ENCODE results near the gene EBF4. TPM values are rescaled to one million over a fixed set of nuclear protein-coding genes. Genes with fewer than 3 reads are reported as not detected.

Gene EBF4
- total RNA-seq, 1 donor from 2014 or later, result 17.9 TPM

GRCh38 chr20:2713285-2713684, 20.7 kb downstream of the EBF4 start:
- Mint-ChIP-seq H3K4me3 (no peak overlapping the region), H3K9me3 (no peaks in the 10 kb centered on the region), H3K36me3 (no peaks in the 10 kb centered on the region), H3K27me3 (peaks cover 4% of the 10 kb centered on the region), H3K27ac (no peak overlapping the region), H3K4me1 (ENCODE audit: unreplicated experiment) (no peaks in the 10 kb centered on the region)
- no peak for TF ChIP-seq CTCF (conservative IDR thresholded peaks at IDR 0.05)
- DNase-seq (ENCODE audit: extremely low spot score, unreplicated experiment), result no peak

GRCh38 chr20:2729251-2729713, 36.7 kb downstream of the EBF4 start:
- H3K27ac Mint-ChIP-seq, result no peak overlapping the region

GRCh38 chr20:2729791-2730190, 37.2 kb downstream of the EBF4 start:
- Mint-ChIP-seq H3K4me1 (ENCODE audit: unreplicated experiment) (no peaks in the 10 kb centered on the region), H3K27ac (no peak overlapping the region), H3K36me3 (peaks cover 3% of the 10 kb centered on the region), H3K4me3 (no peak overlapping the region), H3K27me3 (peaks cover 40% of the 10 kb centered on the region), H3K9me3 (peaks cover 7% of the 10 kb centered on the region)
- DNase-seq (ENCODE audit: extremely low spot score, unreplicated experiment), result no peak
- no peak for TF ChIP-seq CTCF (conservative IDR thresholded peaks at IDR 0.05)

More at GRCh38 chr20:2729251-2729713, 36.7 kb downstream of the EBF4 start:
- Mint-ChIP-seq H3K9me3 (peaks cover 7% of the 10 kb centered on the region), H3K27me3 (peaks cover 38% of the 10 kb centered on the region), H3K36me3 (peaks cover 3% of the 10 kb centered on the region), H3K4me3 (no peak overlapping the region), H3K4me1 (ENCODE audit: unreplicated experiment) (no peaks in the 10 kb centered on the region)
- TF ChIP-seq CTCF (conservative IDR thresholded peaks at IDR 0.05), result no peak
- DNase-seq (ENCODE audit: extremely low spot score, unreplicated experiment), result no peak

GRCh38 chr20:2734899-2735298, 42.3 kb downstream of the EBF4 start:
- no peak overlapping the region for H3K4me3 Mint-ChIP-seq
- no peak for TF ChIP-seq CTCF (conservative IDR thresholded peaks at IDR 0.05)
- H3K9me3 Mint-ChIP-seq, result peaks cover 7% of the 10 kb centered on the region
- H3K27me3 Mint-ChIP-seq, result peaks cover 43% of the 10 kb centered on the region
- H3K36me3 Mint-ChIP-seq, result no peaks in the 10 kb centered on the region
- DNase-seq (ENCODE audit: extremely low spot score, unreplicated experiment), result no peak
- H3K4me1 Mint-ChIP-seq (ENCODE audit: unreplicated experiment), result no peaks in the 10 kb centered on the region
- H3K27ac Mint-ChIP-seq, result no peak overlapping the region

- DNase-seq (ENCODE audit: extremely low spot score, unreplicated experiment), result no peak
- Mint-ChIP-seq H3K36me3 (no peaks in the 10 kb centered on the region), H3K27me3 (peaks cover 48% of the 10 kb centered on the region), H3K4me1 (ENCODE audit: unreplicated experiment) (no peaks in the 10 kb centered on the region), H3K27ac (no peak overlapping the region), H3K4me3 (no peak overlapping the region), H3K9me3 (peaks cover 7% of the 10 kb centered on the region)
- TF ChIP-seq CTCF (conservative IDR thresholded peaks at IDR 0.05), result no peak
Measured at GRCh38 chr20:2736441-2736840, 43.9 kb downstream of the EBF4 start.
